PFSK-1 (cell line): Measurements from ENCODE around the gene FSTL4.

Source experiments
- POLR2AphosphoS5 ChIP-seq: IDR thresholded peaks from 2 replicates; pipeline ENCODE4 v1.6.1; 2012; ENCODE audit warnings: low read depth, mild to moderate bottlenecking, control low read depth, low read length, moderate library complexity
- TAF1 ChIP-seq: IDR thresholded peaks from 2 replicates; pipeline ENCODE4 v1.6.1; 2012; ENCODE audit warnings: low read length, control low read depth, borderline replicate concordance; ENCODE audit not compliant: insufficient read depth

DNA sequence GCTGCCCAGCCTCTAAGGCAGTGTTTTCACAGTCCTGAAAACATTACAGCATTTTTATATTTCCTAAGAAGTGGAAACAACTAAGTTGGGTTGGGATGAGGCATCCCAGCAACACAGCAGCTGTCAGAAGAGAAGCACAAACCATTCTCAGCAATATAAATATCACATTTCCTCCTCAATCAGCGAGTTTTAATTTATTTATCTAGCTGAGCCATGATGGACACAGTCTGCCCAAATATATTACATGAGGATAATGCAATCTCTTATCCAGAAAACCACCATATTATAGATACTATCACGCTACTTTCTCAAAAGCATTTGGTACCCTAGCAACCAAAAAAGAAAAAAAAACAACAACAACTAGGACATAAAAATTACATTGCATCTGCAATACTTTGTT, 158.5 kb downstream of the FSTL4 start:
- TF ChIP-seq TAF1 (no peak), POLR2AphosphoS5 (no peak)
